Testis (tissue), 3 donors: ENCODE results near the gene PSG5. TPM values are rescaled to one million over a fixed set of nuclear protein-coding genes. Genes with fewer than 3 reads are reported as not detected.
"Not testable (repeated sequence)": the region's sequence is repeated elsewhere in the genome, so short reads cannot be mapped to it uniquely, and the experiment has no call there.

ENCODE experiments used
- DNase-seq: peaks from one replicate; pipeline ENCODE4 v3.0.0-alpha.2; 2019
- H3K27ac ChIP-seq, 2 donors: fragments of 200-600 bp; sonication (generic); one replicate each; pipeline ENCODE4 v1.5.1; 2019
- H3K27me3 ChIP-seq: fragments of 200-600 bp; sonication (generic); one replicate; pipeline ENCODE4 v1.5.1; 2019
- H3K36me3 ChIP-seq: fragments of 200-600 bp; sonication (generic); one replicate; pipeline ENCODE4 v1.5.1; 2017; ENCODE audit warnings: low read depth; ENCODE audit errors: missing control alignments
- H3K4me1 ChIP-seq: fragments of 200-600 bp; sonication (generic); one replicate; pipeline ENCODE4 v1.5.1; 2019
- H3K4me3 ChIP-seq, 2 donors: fragments of 200-600 bp; sonication (generic); one replicate each; pipeline ENCODE4 v1.5.1; 2017 to 2019
- H3K9me3 ChIP-seq: fragments of 200-600 bp; sonication (generic); one replicate; pipeline ENCODE4 v1.5.1; 2017
- CTCF ChIP-seq, 3 experiments: fragments of 450-650 bp in 2 of 3; fragments of 200-600 bp in 1 of 3; sonication (generic) in 1 of 3; IDR thresholded peaks; one replicate each; pipeline ENCODE4 v1.5.1; 2016 to 2019; ENCODE audit warnings: antibody characterized with exemption in 3 of 3, mild to moderate bottlenecking in 2 of 3, moderate library complexity in 1 of 3
- POLR2A ChIP-seq: fragments of 450-650 bp; IDR thresholded peaks from one replicate; pipeline ENCODE4 v1.6.1; 2017; ENCODE audit warnings: antibody characterized with exemption, mild to moderate bottlenecking, moderate library complexity
- WGBS, 2 donors: methylation state at CpG; one replicate each; pipeline ENCODE4 v1.1.5; 2018; 5-methylcytosine and 5-hydroxymethylcytosine counted together
- intact Hi-C: fragments of 100-400 bp; cut with DNase I; formaldehyde crosslinking; loops from one replicate; pipeline ENCODE4 v1.15.1; 2023; ENCODE audit warnings: low total_unique reads
- polyA plus RNA-seq: library from polyadenylated mRNA; stranded (reverse); fragments of 350-450 nt; fragmentation: Illumina TruSeq; extraction: RNeasy Lipid Tissue Mini Kit (QIAGEN cat#74804); gene quantifications from one replicate; pipeline ENCODE4 v1.2.3, GENCODE V29; 2014; ENCODE audit warnings: low read depth, low replicate concordance; ENCODE audit not compliant: insufficient read depth
- total RNA-seq, 2 donors: library from RNA; depleted of rRNA; stranded (reverse); fragments of >200 nt; gene quantifications; one replicate each; pipeline ENCODE4 v1.2.3, GENCODE V29; 2016

PSG5 gene
- total and polyA plus RNA-seq, 3 donors from 2014 or later, result not detected

- no peaks in the 10 kb centered on the region for H3K9me3 ChIP-seq
- intact Hi-C loops, result no loop called here
- H3K4me3 ChIP-seq, result no peak overlapping the region
- no peak for TF ChIP-seq CTCF (IDR thresholded peaks at IDR 0.05)
- no peak for TF ChIP-seq POLR2A
- 44 to 50% methylated on average over 3 to 4 of the region's 4 CpGs for WGBS, 2 donors
- H3K36me3 ChIP-seq, result no peaks in the 10 kb centered on the region
- peaks cover 4% of the 10 kb centered on the region for H3K4me1 ChIP-seq
- DNase-seq, result no peak
- H3K27me3 ChIP-seq, result no peaks in the 10 kb centered on the region
- no peak overlapping the region for H3K27ac ChIP-seq
Observed at GRCh38 chr19:43207991-43208390, 21.7 kb upstream of the PSG5 start.

- WGBS, 2 donors, result 50 to 59% methylated on average over 5 to 8 of the region's 8 CpGs
- H3K36me3 ChIP-seq, H3K27ac ChIP-seq, intact Hi-C loops, H3K27me3 ChIP-seq, H3K4me3 ChIP-seq, H3K4me1 ChIP-seq, H3K9me3 ChIP-seq: not testable (repeated sequence)
- peak in 2 of 3 experiments; percentile 12 to 57 for TF ChIP-seq CTCF (IDR thresholded peaks at IDR 0.05)
- DNase-seq, result peak; percentile 45
Observed at GRCh38 chr19:43207174-43207573, 20.8 kb upstream of the PSG5 start.

DNA sequence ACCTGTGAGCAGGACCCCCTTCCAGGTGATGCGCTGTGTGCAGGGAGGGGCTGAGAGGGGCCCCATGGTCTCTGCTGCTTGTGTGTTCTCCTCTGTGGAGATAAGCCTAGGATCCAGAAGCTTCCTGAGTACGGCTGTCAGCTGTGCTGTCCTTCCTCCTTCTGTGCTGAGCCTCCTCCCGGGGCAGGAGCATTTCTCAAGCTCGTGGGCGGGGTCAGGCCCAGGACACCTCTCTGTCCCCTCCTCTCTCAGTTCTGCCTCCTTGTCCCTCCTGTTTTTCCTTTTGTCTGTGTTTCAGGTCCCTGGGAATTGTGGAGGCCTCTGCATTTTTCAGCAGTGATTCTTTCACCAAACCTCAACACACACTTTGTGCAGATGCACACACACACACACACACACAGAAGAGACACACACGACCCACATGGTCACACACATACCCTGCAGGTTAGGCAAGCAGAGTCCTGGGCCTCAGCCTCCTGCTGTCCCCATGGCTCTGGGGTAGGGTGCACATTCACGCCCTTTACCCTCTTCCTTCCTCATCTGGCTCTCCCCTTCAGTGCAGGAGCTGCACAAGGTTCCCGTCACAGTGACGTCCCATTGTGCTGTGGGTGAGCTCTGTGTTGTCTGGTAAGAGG lies 19.3 kb upstream of the PSG5 start, which contains the start of gene PSG4:
PSG4 (minus strand) TSS at position 168 of the 635 bp plus-strand sequence; CDS start at position 66, 102 bp downstream.
- H3K27ac ChIP-seq, DNase-seq, H3K4me3 ChIP-seq, intact Hi-C loops, H3K4me1 ChIP-seq, H3K9me3 ChIP-seq, H3K27me3 ChIP-seq, H3K36me3 ChIP-seq: not testable (repeated sequence)
- WGBS, 2 donors, result 55 to 65% methylated on average over 9 of the region's 9 CpGs

- intact Hi-C loops, H3K9me3 ChIP-seq, H3K4me3 ChIP-seq, H3K27me3 ChIP-seq, H3K4me1 ChIP-seq, DNase-seq, H3K36me3 ChIP-seq, H3K27ac ChIP-seq: not testable (repeated sequence)
- WGBS, 2 donors, result 88 to 90% methylated on average over 7 of the region's 7 CpGs
Observed at GRCh38 chr19:43203611-43204010, 17.3 kb upstream of the PSG5 start.

GRCh38 chr19:43201891-43202290 lies 15.6 kb upstream of the PSG5 start:
- DNase-seq, intact Hi-C loops, H3K27ac ChIP-seq, H3K36me3 ChIP-seq, H3K9me3 ChIP-seq, H3K4me3 ChIP-seq, H3K27me3 ChIP-seq, H3K4me1 ChIP-seq: not testable (repeated sequence)
- 69 to 81% methylated on average over 2 of the region's 2 CpGs for WGBS, 2 donors

GRCh38 chr19:43201337-43201801 lies 15.0 kb upstream of the PSG5 start:
- DNase-seq, H3K4me1 ChIP-seq, intact Hi-C loops, H3K4me3 ChIP-seq, H3K36me3 ChIP-seq, H3K27me3 ChIP-seq, H3K27ac ChIP-seq, H3K9me3 ChIP-seq: not testable (repeated sequence)
- WGBS, 2 donors, result 41 to 54% methylated on average over 7 of the region's 7 CpGs

- intact Hi-C loops, result not testable (repeated sequence)
- DNase-seq, result peak; percentile 52
Observed at GRCh38 chr19:43198686-43199419, 12.5 kb upstream of the PSG5 start.

GRCh38 chr19:43197666-43198397 lies 11.5 kb upstream of the PSG5 start:
- H3K36me3 ChIP-seq, H3K27ac ChIP-seq, intact Hi-C loops, H3K27me3 ChIP-seq, H3K4me3 ChIP-seq, H3K9me3 ChIP-seq, H3K4me1 ChIP-seq, DNase-seq: not testable (repeated sequence)
- WGBS, 2 donors, result 90 to 94% methylated on average over 3 to 4 of the region's 7 CpGs

More at GRCh38 chr19:43198686-43199419, 12.5 kb upstream of the PSG5 start:
- H3K4me3 ChIP-seq, H3K27ac ChIP-seq, H3K4me1 ChIP-seq, H3K27me3 ChIP-seq, H3K36me3 ChIP-seq, H3K9me3 ChIP-seq: not testable (repeated sequence)
- WGBS, 2 donors, result 44 to 72% methylated on average over 5 of the region's 5 CpGs

DNA sequence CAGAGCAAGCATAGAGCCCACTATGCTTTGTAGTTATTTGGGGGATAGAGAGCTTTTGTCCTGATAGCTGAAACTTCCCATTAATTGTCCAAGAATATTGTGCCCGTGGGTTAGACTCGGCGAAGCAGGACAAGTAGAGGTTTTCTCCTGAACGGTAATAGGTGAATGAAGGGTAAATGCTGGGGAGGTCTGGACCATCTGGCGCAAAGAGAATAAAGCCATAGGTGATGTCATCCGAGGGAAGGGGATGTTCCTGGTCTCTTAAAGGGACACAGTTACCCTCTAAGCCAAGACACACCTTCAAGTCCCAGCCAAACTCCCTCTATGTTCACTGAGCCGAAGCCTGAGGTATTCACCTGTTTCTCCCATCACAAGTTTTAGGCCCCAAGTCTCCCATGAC lies 8.1 kb upstream of the PSG5 start:
- DNase-seq, H3K27ac ChIP-seq, H3K4me3 ChIP-seq, H3K36me3 ChIP-seq, H3K9me3 ChIP-seq, H3K4me1 ChIP-seq, intact Hi-C loops, H3K27me3 ChIP-seq: not testable (repeated sequence)
- WGBS, 2 donors, result 69 to 85% methylated on average over 7 of the region's 7 CpGs
